Suppressor macrophage treated with lipopolysaccharide for 1 hour (primary cell): Measurements from ENCODE around the gene DEFB124.

Source experiments
- DNase-seq, 3 donors: peaks; one replicate each; pipeline ENCODE4 v3.0.0-alpha.2; 2020 to 2022

Gene DEFB124

DNA sequence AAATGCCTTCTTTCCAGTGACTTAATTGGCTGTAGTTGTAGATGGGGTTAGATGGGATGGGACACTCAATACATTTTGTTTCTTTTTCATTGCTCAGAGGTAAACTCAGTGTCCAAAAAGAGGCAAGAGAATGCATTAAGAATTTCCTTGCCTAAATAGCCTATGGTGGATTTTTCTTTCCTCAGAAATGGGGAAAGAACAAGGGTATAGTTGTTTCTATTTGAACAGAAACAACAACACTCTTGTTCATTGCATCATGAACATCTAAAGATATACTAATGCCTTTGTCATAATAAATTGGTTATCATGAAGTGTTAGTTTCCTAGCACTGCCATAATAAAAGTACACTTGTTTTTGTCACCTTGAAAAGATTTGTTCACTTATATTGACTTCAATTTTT is 49.1 kb downstream of the DEFB124 start:
- no peak for DNase-seq

DNA sequence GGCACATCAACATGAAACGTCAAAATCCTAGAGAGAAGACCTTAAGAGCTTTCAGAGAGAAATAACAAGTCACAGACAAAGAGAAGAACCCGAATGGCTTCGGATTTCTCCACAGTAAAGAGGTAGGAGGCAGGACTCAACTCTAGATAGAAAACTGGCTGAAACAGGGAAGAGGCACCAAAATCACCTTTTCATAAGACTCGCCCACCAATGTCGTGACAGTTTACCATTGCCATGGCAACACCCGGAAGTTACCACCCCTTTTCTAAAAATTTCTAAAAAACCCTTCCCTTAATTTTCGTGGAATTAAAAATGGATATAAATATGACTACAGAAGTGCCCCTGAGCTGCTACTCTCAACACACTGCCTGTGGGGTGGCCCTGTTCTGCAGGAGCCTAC is 56.6 kb downstream of the DEFB124 start:
- DNase-seq, result no peak

DNA sequence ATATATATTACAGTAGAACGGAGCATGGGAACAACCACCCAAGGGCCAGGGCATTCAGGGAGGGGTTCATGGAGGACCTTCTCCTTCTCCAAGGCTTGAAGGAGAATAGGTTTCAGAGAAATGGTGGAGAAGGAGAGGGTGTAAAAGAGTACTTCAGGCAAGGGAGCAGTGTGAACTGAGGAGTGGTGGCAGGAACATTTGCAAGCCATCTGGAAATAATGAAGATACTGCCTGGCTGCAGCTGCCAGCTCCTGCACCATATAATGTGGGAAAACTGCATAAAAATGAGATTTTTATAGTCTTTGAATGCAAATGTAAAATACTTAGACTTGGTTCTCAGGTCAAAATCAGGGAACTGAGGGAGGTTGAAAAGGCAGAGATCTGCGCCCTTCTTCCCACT is 59.3 kb downstream of the DEFB124 start:
- no peak for DNase-seq
